DOHH2 (cell line): ENCODE data around the gene CENPC.
"Not testable (repeated sequence)": the region's sequence is repeated elsewhere in the genome, so short reads cannot be mapped to it uniquely, and the experiment has no call there.

Experiments
- H3F3A ChIP-seq: fragments of 200-600 bp; sonication (generic), shearing (Covaris generic); 2 replicates; pipeline ENCODE4 v1.6.0; 2016; ENCODE audit warnings: antibody characterized with exemption, mild to moderate bottlenecking; ENCODE audit not compliant: control insufficient read depth, insufficient read depth
- H3K27ac ChIP-seq: fragments of 200-600 bp; sonication (generic); 2 replicates; pipeline ENCODE4 v1.5.1; 2014; ENCODE audit warnings: low read depth, mild to moderate bottlenecking, low read length, moderate library complexity
- H3K27me3 ChIP-seq: fragments of 200-600 bp; sonication (generic); 2 replicates; pipeline ENCODE4 v1.6.1; 2014; ENCODE audit warnings: mild to moderate bottlenecking, low read length, mixed read lengths; ENCODE audit not compliant: control insufficient read depth
- H3K36me3 ChIP-seq: fragments of 200-600 bp; sonication (generic); 2 replicates; pipeline ENCODE4 v1.6.1; 2014; ENCODE audit warnings: mild to moderate bottlenecking, low read length, moderate library complexity, mixed read lengths; ENCODE audit not compliant: control insufficient read depth
- H3K4me1 ChIP-seq: fragments of 200-600 bp; sonication (generic); 2 replicates; pipeline ENCODE4 v1.6.1; 2014; ENCODE audit warnings: mild to moderate bottlenecking, low read length, mixed read lengths; ENCODE audit not compliant: control insufficient read depth
- H3K4me2 ChIP-seq: fragments of 200-600 bp; sonication (generic); 2 replicates; pipeline ENCODE4 v1.6.0; 2014; ENCODE audit warnings: mild to moderate bottlenecking, low read length, moderate library complexity
- H3K4me3 ChIP-seq: fragments of 200-600 bp; sonication (generic); 2 replicates; pipeline ENCODE4 v1.5.1; 2014; ENCODE audit warnings: mild to moderate bottlenecking, low read length, mixed read lengths
- H3K79me2 ChIP-seq: fragments of 200-600 bp; sonication (generic); 2 replicates; pipeline ENCODE4 v1.6.1; 2014; ENCODE audit warnings: mild to moderate bottlenecking, low read length, mixed read lengths; ENCODE audit not compliant: control insufficient read depth
- H3K9me2 ChIP-seq: fragments of 200-600 bp; sonication (generic); replicated peaks from 2 replicates; pipeline ENCODE4 v1.6.1; 2014; ENCODE audit warnings: mild to moderate bottlenecking, low read length, mixed read lengths; ENCODE audit not compliant: control insufficient read depth
- H3K9me3 ChIP-seq: fragments of 200-600 bp; sonication (generic); 2 replicates; pipeline ENCODE4 v1.6.1; 2014; ENCODE audit warnings: antibody characterized with exemption, low read length, mixed read lengths; ENCODE audit not compliant: control insufficient read depth, insufficient read depth
- H4K20me1 ChIP-seq: fragments of 200-600 bp; sonication (generic); 2 replicates; pipeline ENCODE4 v1.6.0; 2014; ENCODE audit warnings: low read depth, mild to moderate bottlenecking, antibody characterized with exemption, low read length, moderate library complexity; ENCODE audit not compliant: control insufficient read depth, insufficient read depth
- EZH2phosphoT487 ChIP-seq: fragments of 200-600 bp; sonication (generic); IDR thresholded peaks from 2 replicates; pipeline ENCODE4 v1.6.1; 2017; ENCODE audit warnings: borderline replicate concordance, mild to moderate bottlenecking, antibody characterized with exemption, low read length, moderate library complexity, mixed read lengths
- TF ChIP-seq, protein P1 (sequence below): fragments of 200-600 bp; sonication (generic); IDR thresholded peaks from one replicate; pipeline ENCODE4 v1.5.1; 2014; ENCODE audit warnings: antibody characterized with exemption, mild to moderate bottlenecking, low read depth, low read length; ENCODE audit not compliant: poor library complexity, severe bottlenecking

CENPC gene

DNA sequence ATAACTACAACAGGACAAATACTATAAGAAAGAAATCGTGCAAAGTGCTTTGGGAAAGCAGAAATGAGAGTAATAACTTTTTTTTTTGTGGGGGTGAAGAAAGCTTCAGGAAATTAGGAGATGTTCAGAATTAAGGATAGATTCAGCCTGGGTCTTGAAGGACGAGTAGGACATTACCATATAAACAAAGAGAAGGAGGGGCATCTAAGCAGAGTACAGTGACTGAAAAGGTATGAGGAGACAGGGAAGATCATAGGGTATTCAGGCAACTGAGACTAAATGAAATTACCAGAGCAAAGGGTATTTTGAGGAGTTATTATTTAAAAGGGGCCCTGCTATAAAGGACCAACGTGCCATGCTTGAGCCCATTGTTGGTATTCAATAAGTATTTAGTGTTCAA lies 10.1 kb upstream of the CENPC start:
- Histone ChIP-seq H3K27ac (peak overlapping the region; percentile 79), H3K9me3 (no peaks in the 10 kb centered on the region), H3K79me2 (peaks cover 32% of the 10 kb centered on the region), H3K27me3 (no peaks in the 10 kb centered on the region), H3K4me3 (peak overlapping the region; percentile 90), H3K4me1 (peaks cover 80% of the 10 kb centered on the region), H3K36me3 (peaks cover 9% of the 10 kb centered on the region), H4K20me1 (peaks cover 5% of the 10 kb centered on the region), H3K9me2 (no peaks in the 10 kb centered on the region), H3F3A (peaks cover 22% of the 10 kb centered on the region), H3K4me2 (peak overlapping the region; percentile 77)
- TF ChIP-seq, protein P1, sequence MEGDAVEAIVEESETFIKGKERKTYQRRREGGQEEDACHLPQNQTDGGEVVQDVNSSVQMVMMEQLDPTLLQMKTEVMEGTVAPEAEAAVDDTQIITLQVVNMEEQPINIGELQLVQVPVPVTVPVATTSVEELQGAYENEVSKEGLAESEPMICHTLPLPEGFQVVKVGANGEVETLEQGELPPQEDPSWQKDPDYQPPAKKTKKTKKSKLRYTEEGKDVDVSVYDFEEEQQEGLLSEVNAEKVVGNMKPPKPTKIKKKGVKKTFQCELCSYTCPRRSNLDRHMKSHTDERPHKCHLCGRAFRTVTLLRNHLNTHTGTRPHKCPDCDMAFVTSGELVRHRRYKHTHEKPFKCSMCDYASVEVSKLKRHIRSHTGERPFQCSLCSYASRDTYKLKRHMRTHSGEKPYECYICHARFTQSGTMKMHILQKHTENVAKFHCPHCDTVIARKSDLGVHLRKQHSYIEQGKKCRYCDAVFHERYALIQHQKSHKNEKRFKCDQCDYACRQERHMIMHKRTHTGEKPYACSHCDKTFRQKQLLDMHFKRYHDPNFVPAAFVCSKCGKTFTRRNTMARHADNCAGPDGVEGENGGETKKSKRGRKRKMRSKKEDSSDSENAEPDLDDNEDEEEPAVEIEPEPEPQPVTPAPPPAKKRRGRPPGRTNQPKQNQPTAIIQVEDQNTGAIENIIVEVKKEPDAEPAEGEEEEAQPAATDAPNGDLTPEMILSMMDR, result no peak
- TF ChIP-seq EZH2phosphoT487, result no peak

DNA sequence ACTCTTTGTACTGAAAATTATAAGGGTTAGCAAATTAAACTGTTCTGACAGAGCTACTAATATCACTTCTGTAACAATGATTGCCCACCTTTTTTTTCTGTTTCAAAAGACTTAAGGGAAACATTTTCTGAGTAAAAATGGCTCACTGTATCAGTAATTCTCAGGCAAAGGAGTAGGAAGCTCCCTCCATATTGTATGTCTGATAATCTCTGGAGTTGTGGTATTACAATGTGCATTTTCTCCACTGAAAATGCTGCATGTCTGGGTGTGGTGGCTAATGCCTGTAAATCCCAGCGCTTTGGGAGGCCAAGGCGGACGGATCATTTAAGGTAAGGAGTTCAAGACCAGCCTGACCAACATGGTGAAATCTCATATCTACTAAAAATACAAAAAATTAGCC lies 8.8 kb upstream of the CENPC start:
- Histone ChIP-seq H3K4me2 (peak overlapping the region; percentile 86; the same call in 1 of the 2 replicates), H3K9me2 (no peaks in the 10 kb centered on the region), H3K27me3 (no peaks in the 10 kb centered on the region), H3K4me1 (peaks cover 88% of the 10 kb centered on the region), H3K36me3 (no peaks in the 10 kb centered on the region; the same call in 1 of the 2 replicates), H3K9me3 (no peaks in the 10 kb centered on the region), H4K20me1 (no peaks in the 10 kb centered on the region), H3K4me3 (no peak overlapping the region), H3F3A (peaks cover 26% of the 10 kb centered on the region), H3K79me2 (peaks cover 18% of the 10 kb centered on the region), H3K27ac (no peak overlapping the region)
- no peak for TF ChIP-seq EZH2phosphoT487
- TF ChIP-seq, protein P1, result no peak

DNA sequence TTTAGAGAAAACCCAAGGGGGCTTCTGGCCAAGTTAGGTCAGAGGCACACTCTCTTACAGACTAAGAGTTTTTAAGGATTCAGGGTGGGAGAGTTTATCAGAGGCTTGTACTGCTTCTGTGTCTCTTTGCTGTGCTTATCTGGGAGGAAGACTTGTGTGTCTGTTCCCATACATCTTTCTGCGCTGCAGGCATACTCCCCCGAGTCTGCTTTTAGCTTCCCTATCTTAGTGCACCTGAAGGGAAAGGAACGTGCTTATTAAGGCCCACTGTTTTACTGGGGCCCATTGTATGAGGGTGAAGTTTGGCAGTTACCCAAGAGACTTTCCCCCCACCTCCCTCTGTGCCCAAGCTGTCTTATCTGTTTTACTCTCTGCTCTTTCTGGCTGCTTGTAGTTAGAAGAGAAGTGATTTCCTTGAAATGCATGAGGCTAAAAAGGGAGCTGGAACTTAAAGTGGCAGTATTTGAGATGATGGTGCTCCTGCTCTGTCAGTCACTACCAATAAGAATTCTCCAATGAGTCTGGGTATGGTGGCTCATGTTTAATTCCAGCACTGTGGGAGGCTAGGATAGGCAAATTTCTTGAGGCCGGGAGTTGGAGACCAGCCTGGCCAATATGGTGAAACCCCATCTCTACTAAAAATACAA lies 7.0 kb upstream of the CENPC start:
- Histone ChIP-seq H3K4me2 (peak overlapping the region; percentile 86), H3F3A (peaks cover 20% of the 10 kb centered on the region), H3K4me3 (peak overlapping the region; percentile 60), H3K4me1 (peaks cover 94% of the 10 kb centered on the region), H3K27ac (peak overlapping the region; percentile 94)
- H4K20me1 ChIP-seq, H3K27me3 ChIP-seq, H3K9me2 ChIP-seq, H3K36me3 ChIP-seq, H3K79me2 ChIP-seq, H3K9me3 ChIP-seq: not testable (repeated sequence)

DNA sequence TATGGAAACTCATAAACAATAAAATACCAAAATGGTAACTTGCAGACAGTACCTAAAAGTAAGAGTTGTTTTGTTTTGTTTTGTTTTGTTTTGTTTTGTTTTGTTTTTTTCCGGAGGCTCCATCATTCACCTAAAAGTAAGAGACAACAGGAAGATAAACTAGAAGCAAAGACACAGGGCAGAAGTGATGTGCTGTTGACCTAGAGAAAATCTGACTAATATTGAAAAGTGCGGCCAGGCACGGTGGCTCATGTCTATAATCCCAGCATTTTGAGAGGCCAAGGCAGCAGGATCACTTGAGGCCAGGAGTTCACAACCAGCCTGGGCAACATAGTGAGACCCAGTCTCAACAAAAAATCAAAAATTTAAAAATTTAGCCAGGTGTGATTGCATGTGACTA lies 5.6 kb upstream of the CENPC start:
- Histone ChIP-seq H3K27me3 (no peaks in the 10 kb centered on the region), H4K20me1 (no peaks in the 10 kb centered on the region), H3F3A (peaks cover 30% of the 10 kb centered on the region), H3K36me3 (no peaks in the 10 kb centered on the region), H3K27ac (peak overlapping the region; percentile 94), H3K9me3 (no peaks in the 10 kb centered on the region), H3K79me2 (peaks cover 4% of the 10 kb centered on the region), H3K9me2 (no peaks in the 10 kb centered on the region), H3K4me1 (peaks cover 92% of the 10 kb centered on the region), H3K4me3 (peak overlapping the region; percentile 60), H3K4me2 (peak overlapping the region; percentile 86)
- TF ChIP-seq EZH2phosphoT487, result no peak
- TF ChIP-seq, protein P1, result no peak
